GM12878 (cell line): ENCODE measurements around the gene EMID1. TPM values are rescaled to one million over a fixed set of nuclear protein-coding genes. Genes with fewer than 3 reads are reported as not detected.

Source experiments
- ATAC-seq: fragments of 200-7000 bp; cut with Tn5 transposase; 3 replicates; pipeline ENCODE4 v1.9.1; 2020; ENCODE audit warnings: mild to moderate bottlenecking, moderate library complexity
- BruUV-seq: library from RNA; stranded (reverse); fragments of 400-500 nt; replicated peaks from 2 replicates; lab custom pipeline; 2021; lab: Mats Ljungman, UMichigan
- CTCF ChIA-PET: fragments of 300-600 bp; sonication (Branson Sonifier 250); formaldehyde crosslinking; extraction: SDS; loops from one replicate; lab custom pipeline; 2021; ENCODE audit warnings: inconsistent platforms; lab: Yijun Ruan, JAX
- POLR2A ChIA-PET: fragments of 350-600 bp; formaldehyde crosslinking; extraction: SDS; loops from one replicate; lab custom pipeline; 2021; ENCODE audit warnings: inconsistent platforms; lab: Charles Lee
- RAD21 ChIA-PET: fragments of 300-600 bp; sonication (Branson Sonifier 250); formaldehyde crosslinking; loops from one replicate; lab custom pipeline; 2023; ENCODE audit warnings: antibody characterized with exemption; ENCODE audit not compliant: unreplicated experiment; lab: Charles Lee
- SMC1A ChIA-PET: fragments of 300-600 bp; sonication (Branson Sonifier 250); formaldehyde crosslinking; loops from one replicate; lab custom pipeline; 2023; ENCODE audit not compliant: unreplicated experiment, uncharacterized antibody; lab: Charles Lee
- DNase-seq: peaks from one replicate; pipeline ENCODE4 v3.0.0-alpha.2; 2011; ENCODE audit warnings: low read depth, low spot score
- FAIRE-seq: peaks from 3 replicates; lab custom pipeline; 2011; peaks lifted over from hg19 to GRCh38; lab: Jason Lieb, UNC
- H2AFZ ChIP-seq: 2 replicates; pipeline ENCODE4 v1.6.0; 2011; ENCODE audit warnings: low read depth, low read length, control low read depth; ENCODE audit not compliant: control insufficient read depth
- H3K27ac ChIP-seq: 2 replicates; pipeline ENCODE4 v1.5.1; 2011; ENCODE audit warnings: control low read depth; ENCODE audit not compliant: control insufficient read depth, insufficient read depth
- H3K27me3 ChIP-seq, 2 experiments: replicated peaks in 1 of 2; 2 replicates each; pipeline versions ENCODE4 v1.6.0 to v1.6.1; 2011; ENCODE audit warnings: low read length in 1 of 2; ENCODE audit not compliant: control insufficient read depth in 2 of 2, insufficient read depth in 2 of 2
- H3K36me3 ChIP-seq, 2 experiments: 2 replicates each; pipeline ENCODE4 v1.5.1; 2011; ENCODE audit warnings: low read length in 1 of 2; ENCODE audit not compliant: control insufficient read depth in 2 of 2, insufficient read depth in 2 of 2
- H3K4me1 ChIP-seq: 2 replicates; pipeline ENCODE4 v1.6.1; 2011; ENCODE audit warnings: mild to moderate bottlenecking, low read length, moderate library complexity, mixed read lengths; ENCODE audit not compliant: control insufficient read depth, insufficient read depth
- H3K4me2 ChIP-seq: 2 replicates; pipeline ENCODE4 v1.6.0; 2011; ENCODE audit warnings: control low read depth; ENCODE audit not compliant: control insufficient read depth, insufficient read depth
- H3K4me3 ChIP-seq: fragments of 200-600 bp; sonication (generic); 2 replicates; pipeline ENCODE4 v1.5.1; 2016
- H3K79me2 ChIP-seq: 2 replicates; pipeline ENCODE4 v1.6.0; 2011; ENCODE audit warnings: low read length; ENCODE audit not compliant: control insufficient read depth, insufficient read depth
- H3K9ac ChIP-seq: 2 replicates; pipeline ENCODE4 v1.8.0; 2011; ENCODE audit warnings: low read length, control low read depth, mixed read lengths; ENCODE audit not compliant: control insufficient read depth, insufficient read depth
- H3K9me3 ChIP-seq: replicated peaks from 3 replicates; pipeline ENCODE4 v1.5.1; 2011; ENCODE audit warnings: mild to moderate bottlenecking, low read length; ENCODE audit not compliant: control insufficient read depth, insufficient read depth
- H4K20me1 ChIP-seq: 2 replicates; pipeline ENCODE4 v1.6.0; 2011; ENCODE audit not compliant: control insufficient read depth, insufficient read depth
- ELK1 ChIP-seq: IDR thresholded peaks from 2 replicates; pipeline ENCODE4 v1.6.1; 2012; ENCODE audit warnings: low read depth, low read length, improper control_type of control experiment
- EZH2 ChIP-seq: IDR thresholded peaks from 2 replicates; pipeline ENCODE4 v1.6.1; 2012; ENCODE audit warnings: low read depth, mild to moderate bottlenecking, control low read depth, inconsistent platforms, low read length, borderline replicate concordance; ENCODE audit not compliant: control insufficient read depth
- MEF2A ChIP-seq: IDR thresholded peaks from 2 replicates; pipeline ENCODE4 v1.6.1; 2011; ENCODE audit warnings: low read depth, mild to moderate bottlenecking, low read length, moderate library complexity; ENCODE audit not compliant: insufficient read depth
- MXI1 ChIP-seq: fragments of 150-350 bp; IDR thresholded peaks from 2 replicates; pipeline ENCODE4 v1.6.1; 2011; ENCODE audit warnings: low read depth, mild to moderate bottlenecking, inconsistent platforms, low read length, improper control_type of control experiment
- MYC ChIP-seq: IDR thresholded peaks from 2 replicates; pipeline ENCODE4 v1.6.1; 2011; ENCODE audit warnings: mild to moderate bottlenecking, low read length, moderate library complexity, inconsistent platforms; ENCODE audit not compliant: insufficient read depth, insufficient replicate concordance, insufficient read length, severe bottlenecking
- NKRF ChIP-seq: fragments of 450-650 bp; conservative IDR thresholded peaks from 2 replicates; pipeline ENCODE4 v1.6.1; 2017; ENCODE audit warnings: mild to moderate bottlenecking, moderate library complexity
- NR2F1 ChIP-seq: fragments of 450-650 bp; conservative IDR thresholded peaks from 2 replicates; pipeline ENCODE4 v1.6.1; 2017; ENCODE audit warnings: mild to moderate bottlenecking
- PAX5 ChIP-seq: IDR thresholded peaks from 2 replicates; pipeline ENCODE4 v1.6.1; 2011; ENCODE audit warnings: low read depth, low read length, borderline replicate concordance
- RCOR1 ChIP-seq: conservative IDR thresholded peaks from 2 replicates; pipeline ENCODE4 v1.6.1; 2012; ENCODE audit warnings: low read depth, low read length, improper control_type of control experiment
- SIN3A ChIP-seq: IDR thresholded peaks from 2 replicates; pipeline ENCODE4 v1.6.1; 2012; ENCODE audit warnings: low read depth, low read length, improper control_type of control experiment
- SKIL ChIP-seq: fragments of 450-650 bp; IDR thresholded peaks from 2 replicates; pipeline ENCODE4 v1.6.1; 2017; ENCODE audit warnings: mild to moderate bottlenecking, low read depth, inconsistent platforms; ENCODE audit not compliant: poor library complexity, severe bottlenecking
- SUPT20H ChIP-seq: IDR thresholded peaks from 2 replicates; pipeline ENCODE4 v1.6.1; 2011; ENCODE audit warnings: low read depth, mild to moderate bottlenecking, low read length, moderate library complexity, borderline replicate concordance; ENCODE audit not compliant: control insufficient read depth
- ZBTB33 ChIP-seq: fragments of 450-650 bp; IDR thresholded peaks from 2 replicates; pipeline ENCODE4 v1.6.1; 2017; ENCODE audit warnings: mild to moderate bottlenecking
- WGBS: methylation state at CpG from one replicate; pipeline ENCODE4 v1.1.6; 2016; ENCODE audit warnings: low lambda C conversion rate; ENCODE audit not compliant: insufficient replicate concordance, insufficient coverage; ENCODE audit errors: missing lambda C conversion rate; 5-methylcytosine and 5-hydroxymethylcytosine counted together
- in situ Hi-C: fragments of 300-500 bp; cut with MboI; formaldehyde crosslinking; loops from 9 replicates; pipeline ENCODE4 v1.14.3; 2018; ENCODE audit warnings: mixed read lengths
- intact Hi-C: fragments of 100-400 bp; cut with micrococcal nuclease; formaldehyde crosslinking; loops from one replicate; pipeline ENCODE4 v1.14.2; 2022; ENCODE audit not compliant: unreplicated experiment
- polyA plus RNA-seq, 11 experiments: library from polyadenylated mRNA; depleted of rRNA in 4 of 11; unstranded in 6 of 11; stranded (reverse) in 5 of 11; fragments of >200 nt; fragmentation: Nextera tagmentation in 4 of 11; fragmentation: Illumina TruSeq in 1 of 11; extraction: Ambion mirVana in 4 of 11; extraction: Trizol in 1 of 11; gene quantifications; 1 replicate in 1 of 11; 2 replicates in 10 of 11; pipeline versions ENCODE4 v1.2.1 to v1.2.3, GENCODE V29; 2011 to 2016; ENCODE audit warnings: inconsistent platforms in 2 of 11, missing spikeins in 2 of 11, low read depth in 1 of 11
- total RNA-seq, 4 experiments: library from RNA; depleted of rRNA in 3 of 4; stranded (reverse); fragments of >200 nt in 3 of 4; fragmentation: Illumina TruSeq in 1 of 4; extraction: Trizol in 1 of 4; gene quantifications; 2 replicates each; pipeline versions ENCODE4 v1.2.1 to v1.2.3, GENCODE V29; 2013 to 2021

EMID1 gene
- total and polyA plus RNA-seq, 10 of the 15 experiments (the other 5 are each of a cell fraction or from before 2014, with no cell fraction given), result 1.2 to 60.3 (median 12.0) TPM

- TF ChIP-seq NKRF (no peak), MEF2A (no peak), MYC (no peak), NR2F1 (no peak), MXI1 (no peak), PAX5 (no peak)
Observed at GRCh38 chr22:29265305-29265704, 59.6 kb downstream of the EMID1 start (continued).

DNA sequence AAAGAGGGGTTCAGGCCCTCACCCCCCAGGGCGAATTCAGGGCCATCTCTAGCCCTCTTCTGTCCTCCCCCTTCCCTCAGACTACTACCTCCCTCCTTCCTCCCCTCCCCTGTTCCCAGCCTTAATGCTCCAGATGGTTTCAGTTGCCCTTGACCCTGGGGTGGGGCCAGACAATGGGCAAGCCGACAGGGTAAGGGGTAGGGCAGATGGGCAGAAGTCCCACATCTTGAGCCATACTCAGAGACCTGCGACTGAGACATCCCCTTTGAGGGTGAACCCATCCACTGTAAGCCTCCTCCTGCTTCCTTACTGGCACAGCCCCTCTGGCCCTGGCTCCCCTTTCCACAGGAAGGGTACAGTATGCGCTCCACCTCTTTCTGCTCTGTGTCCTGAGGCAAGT, 60.2 kb downstream of the EMID1 start:
- no peak for DNase-seq
- H3K4me3 ChIP-seq, result no peak overlapping the region
- H4K20me1 ChIP-seq, result peaks cover 7% of the 10 kb centered on the region
- no peaks in the 10 kb centered on the region for H3K9me3 ChIP-seq
- no peak overlapping the region for H3K9ac ChIP-seq
- peaks cover 9 to 12% of the 10 kb centered on the region in 2 experiments; a peak in 3 of 4 replicates for H3K36me3 ChIP-seq
- CTCF ChIA-PET, result no interaction called here
- H3K4me1 ChIP-seq, result no peaks in the 10 kb centered on the region
- in situ Hi-C loops, result no loop called here
- intact Hi-C loops, result no loop called here
- no TSS peak for BruUV-seq
- POLR2A ChIA-PET, result no interaction called here
- RAD21 ChIA-PET, result no interaction called here
- H3K27ac ChIP-seq, result no peak overlapping the region
- no peak for ATAC-seq
- H3K27me3 ChIP-seq, result no peaks in the 10 kb centered on the region
- FAIRE-seq, result no peak
- no peak overlapping the region for H2AFZ ChIP-seq
- SMC1A ChIA-PET, result interaction anchor here (0.9 to 1.0 kb wide), 3 partner anchors 11 to 54 kb away, joined by 4 read pairs; no protein-coding TSS in a partner anchor
- peak overlapping the region; percentile 88; the same call in 1 of the 2 replicates for H3K4me2 ChIP-seq
- H3K79me2 ChIP-seq, result peaks cover 54% of the 10 kb centered on the region
- WGBS, result 85% methylated on average over 4 of the region's 4 CpGs
- TF ChIP-seq EZH2 (no peak), RCOR1 (no peak), SKIL (no peak), ELK1 (no peak), ZBTB33 (no peak), SIN3A (no peak), SUPT20H (no peak)
